TTC549 (cell line): ENCODE results near the gene ALPP.
"Not testable (repeated sequence)": the region's sequence is repeated elsewhere in the genome, so short reads cannot be mapped to it uniquely, and the experiment has no call there.

Experiments used
- FAIRE-seq: peaks from 2 replicates; lab custom pipeline; 2012; peaks lifted over from hg19 to GRCh38; lab: Jason Lieb, UNC

Gene ALPP

DNA sequence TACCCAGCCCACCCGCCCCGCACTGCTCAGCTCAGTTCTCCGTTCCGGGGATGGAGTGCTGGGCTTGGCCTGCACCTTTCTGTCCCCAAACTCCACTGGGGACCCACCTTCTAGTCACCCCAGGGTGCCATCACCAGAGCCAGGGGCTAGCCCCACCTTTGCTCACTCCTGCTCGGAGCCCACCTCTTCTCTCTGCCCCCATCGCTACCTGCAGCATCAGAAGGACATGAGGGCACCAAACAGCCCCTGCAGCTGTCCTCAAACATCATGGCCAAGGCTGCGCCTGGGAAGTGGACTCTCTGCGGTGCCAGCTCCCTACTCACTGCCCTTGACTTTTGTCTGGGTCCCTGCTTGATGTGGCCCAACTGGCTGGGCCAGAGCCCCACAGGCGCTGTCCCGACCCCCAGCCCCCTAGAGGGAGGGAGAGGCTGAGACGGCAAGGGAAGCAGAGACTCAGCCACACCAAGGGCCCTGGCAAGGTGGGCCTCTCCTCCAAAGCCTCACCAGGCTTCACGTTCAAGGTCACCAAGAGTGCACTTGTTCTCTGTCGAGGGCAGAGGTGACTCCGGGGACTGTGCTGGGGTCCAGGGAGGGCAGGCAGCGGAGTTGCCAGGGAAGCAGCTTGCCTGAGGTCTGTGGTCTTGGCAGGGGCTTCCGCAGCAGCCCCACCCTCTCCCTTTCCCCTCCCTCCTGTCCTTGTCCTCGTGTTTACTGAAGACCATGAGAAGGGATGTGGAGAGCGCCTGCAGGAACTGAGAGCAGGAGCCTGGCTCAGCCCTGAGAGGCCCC lies 13.6 kb upstream of the ALPP start:
- FAIRE-seq, result not testable (repeated sequence)

- no peak for FAIRE-seq
Observed at GRCh38 chr2:232365621-232366321, 12.8 kb upstream of the ALPP start.

DNA sequence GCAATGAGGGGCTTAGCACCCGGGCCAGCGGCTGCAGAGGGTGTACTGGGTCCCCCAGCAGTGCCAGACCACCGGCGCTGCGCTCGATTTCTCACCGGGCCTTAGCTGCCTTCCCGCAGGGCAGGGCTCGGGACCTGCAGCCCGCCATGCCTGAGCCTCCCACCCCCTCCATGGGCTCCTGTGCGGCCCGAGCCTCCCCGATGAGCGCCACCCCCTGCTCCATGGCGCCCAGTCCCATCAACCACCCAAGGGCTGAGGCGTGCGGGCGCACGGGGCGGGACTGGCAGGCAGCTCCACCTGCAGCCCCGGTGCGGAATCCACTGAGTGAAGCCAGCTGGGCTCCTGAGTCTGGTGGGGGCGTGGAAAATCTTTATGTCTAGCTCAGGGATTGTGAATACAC lies 12.1 kb upstream of the ALPP start:
- not testable (repeated sequence) for FAIRE-seq

DNA sequence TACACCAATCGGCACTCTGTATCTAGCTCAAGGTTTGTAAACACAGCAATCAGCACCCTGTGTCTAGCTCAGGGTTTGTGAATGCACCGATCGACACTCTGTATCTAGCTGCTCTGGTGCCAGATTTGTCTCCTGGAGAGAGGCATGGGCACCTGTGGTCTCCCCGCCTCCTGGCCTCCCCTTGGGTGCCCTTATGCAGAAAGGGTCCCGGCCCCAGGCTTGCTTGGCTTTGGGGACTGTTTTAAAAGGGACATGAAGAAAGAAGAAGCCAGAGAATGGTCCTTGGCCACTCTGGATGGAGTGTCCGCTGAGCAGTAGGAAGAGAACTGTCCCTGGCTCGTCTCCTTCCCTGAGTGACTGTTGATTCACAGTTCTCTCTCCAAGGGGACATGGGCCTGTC lies 11.5 kb upstream of the ALPP start:
- no peak for FAIRE-seq

DNA sequence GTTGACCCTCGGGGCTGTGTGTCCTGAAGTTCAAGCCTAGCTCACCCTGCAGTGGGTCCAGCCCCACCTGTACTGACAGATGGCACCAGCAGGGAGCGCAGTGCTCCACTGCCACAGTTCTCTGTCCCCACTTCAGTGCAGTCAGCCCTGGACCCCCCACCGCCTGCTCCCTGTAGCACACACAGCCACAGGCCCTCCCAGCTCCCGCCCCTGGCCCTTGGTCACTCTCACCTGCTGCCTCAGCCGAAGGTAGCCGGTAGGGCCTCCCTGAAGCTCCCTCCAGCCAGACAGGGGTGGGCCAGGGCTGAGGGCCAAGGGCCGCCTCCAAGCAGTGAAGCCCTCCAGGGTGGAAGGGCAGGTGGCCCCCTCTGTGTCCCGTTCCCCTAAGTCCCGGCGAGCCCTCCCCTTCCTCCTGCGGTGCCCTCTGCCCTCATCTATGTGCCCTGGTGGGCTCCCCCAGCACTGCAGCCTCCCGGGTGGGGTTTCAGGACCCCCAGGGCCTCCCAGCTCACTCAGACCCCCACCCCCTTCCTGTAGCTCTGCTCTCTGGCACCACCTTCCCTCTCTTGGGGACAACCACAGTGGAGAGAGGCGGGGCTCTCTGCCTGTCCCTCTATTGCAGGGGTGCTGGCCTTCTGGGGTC lies 10.8 kb upstream of the ALPP start:
- FAIRE-seq, result no peak

- FAIRE-seq, result no peak
Observed at GRCh38 chr2:232368311-232368731, 10.2 kb upstream of the ALPP start.

- no peak for FAIRE-seq
Observed at GRCh38 chr2:232369126-232369951, 9.2 kb upstream of the ALPP start.

GRCh38 chr2:232370007-232370406 lies 8.5 kb upstream of the ALPP start:
- not testable (repeated sequence) for FAIRE-seq

GRCh38 chr2:232372231-232373208 lies 6.0 kb upstream of the ALPP start:
- FAIRE-seq, result no peak

GRCh38 chr2:232374356-232374755 lies 4.2 kb upstream of the ALPP start:
- no peak for FAIRE-seq

GRCh38 chr2:232375164-232375563 lies 3.4 kb upstream of the ALPP start:
- no peak for FAIRE-seq

DNA sequence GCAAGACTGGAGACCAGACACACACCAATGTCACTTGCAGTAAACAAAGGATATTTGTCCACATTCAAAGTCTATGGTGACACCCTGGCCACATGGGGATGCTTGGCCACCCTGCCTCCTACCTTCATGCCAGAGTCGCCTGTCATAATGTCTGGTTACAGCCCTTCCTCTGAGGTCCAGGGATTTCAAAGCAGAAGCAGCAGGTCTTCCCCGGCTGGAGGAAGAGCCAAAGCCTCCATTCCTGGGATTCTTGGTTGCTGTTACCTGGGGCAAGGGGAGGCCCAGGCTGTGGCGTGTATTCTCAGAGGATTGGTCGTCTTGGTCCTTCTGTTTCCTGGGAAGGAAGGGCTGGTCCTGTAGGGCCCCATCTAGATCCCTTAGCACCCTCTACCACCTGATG lies 2.3 kb upstream of the ALPP start:
- no peak for FAIRE-seq

DNA sequence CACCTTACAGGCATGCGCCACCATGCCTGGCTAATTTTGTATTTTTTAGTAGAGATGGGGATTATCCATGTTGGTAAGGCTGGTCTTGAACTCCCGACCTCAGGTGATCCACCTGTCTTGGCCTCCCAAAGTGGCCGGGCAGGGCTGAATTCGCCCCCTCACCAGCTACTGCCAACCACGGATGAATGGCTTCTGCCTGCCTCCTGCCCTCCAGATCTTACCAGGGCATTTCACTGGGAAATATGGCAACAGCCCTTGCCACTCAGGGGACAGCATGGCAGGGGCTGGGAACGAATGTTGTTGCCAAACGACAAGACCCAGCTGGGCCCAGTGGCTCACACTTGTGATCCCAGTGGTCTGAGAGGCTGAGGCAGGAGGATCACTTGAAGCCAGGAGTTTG lies 1.8 kb upstream of the ALPP start:
- FAIRE-seq, result no peak

DNA sequence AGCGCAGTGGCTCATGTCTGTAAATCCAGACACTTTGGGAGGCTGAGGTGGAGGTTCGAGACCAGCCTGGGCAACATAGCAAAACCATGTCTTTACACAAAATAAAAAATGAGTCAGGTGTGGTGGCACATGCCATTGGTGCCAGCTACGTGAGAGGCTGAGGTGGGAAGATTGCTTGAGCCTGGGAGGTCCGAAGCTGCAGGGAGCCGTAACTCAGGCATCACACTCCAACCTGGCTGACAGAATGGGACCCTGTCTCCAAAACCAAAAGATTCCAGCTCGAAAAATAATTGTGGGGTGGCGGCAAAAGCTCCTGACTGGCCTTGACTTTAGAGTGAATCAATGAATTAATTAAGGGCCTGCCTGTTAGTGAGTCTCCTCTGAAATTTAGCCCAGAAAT lies 1.2 kb upstream of the ALPP start:
- no peak for FAIRE-seq

- FAIRE-seq, result no peak
Observed at GRCh38 chr2:232377841-232378734, 463 bp upstream of the ALPP start.

DNA sequence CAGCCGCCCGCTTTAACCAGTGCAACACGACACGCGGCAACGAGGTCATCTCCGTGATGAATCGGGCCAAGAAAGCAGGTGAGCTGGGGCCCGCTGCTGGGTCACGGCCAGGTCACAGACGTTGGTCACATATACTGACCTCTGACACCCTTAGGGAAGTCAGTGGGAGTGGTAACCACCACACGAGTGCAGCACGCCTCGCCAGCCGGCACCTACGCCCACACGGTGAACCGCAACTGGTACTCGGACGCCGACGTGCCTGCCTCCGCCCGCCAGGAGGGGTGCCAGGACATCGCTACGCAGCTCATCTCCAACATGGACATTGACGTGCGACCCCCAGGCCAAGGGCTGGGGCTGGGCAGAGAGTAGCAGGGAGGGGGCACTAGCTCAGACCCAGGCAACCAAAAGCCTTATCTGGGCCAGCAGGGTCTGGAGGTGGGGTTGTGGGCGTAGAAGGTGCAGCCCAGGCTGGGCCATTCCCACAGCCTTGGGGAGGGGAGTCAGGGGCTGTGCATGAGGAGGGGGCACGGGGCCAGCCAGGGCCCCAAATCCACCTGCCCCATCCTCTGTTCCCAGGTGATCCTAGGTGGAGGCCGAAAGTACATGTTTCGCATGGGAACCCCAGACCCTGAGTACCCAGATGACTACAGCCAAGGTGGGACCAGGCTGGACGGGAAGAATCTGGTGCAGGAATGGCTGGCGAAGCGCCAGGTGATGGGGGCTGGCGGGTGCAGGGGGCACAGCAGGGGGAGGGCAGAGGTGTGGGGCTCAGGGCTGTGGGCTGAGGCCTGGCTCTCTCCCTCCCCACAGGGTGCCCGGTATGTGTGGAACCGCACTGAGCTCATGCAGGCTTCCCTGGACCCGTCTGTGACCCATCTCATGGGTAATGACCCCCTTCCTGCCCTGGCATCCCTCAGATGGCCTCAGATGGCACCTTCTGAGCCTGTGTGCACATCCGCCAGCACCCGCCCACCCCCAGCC lies 1.3 kb downstream of the ALPP start:
- FAIRE-seq, result not testable (repeated sequence)

GRCh38 chr2:232381204-232382031 lies 2.9 kb downstream of the ALPP start:
- not testable (repeated sequence) for FAIRE-seq
